ENCODE results near the gene VASN.
"Not testable (repeated sequence)": the region's sequence is repeated elsewhere in the genome, so short reads cannot be mapped to it uniquely, and the experiment has no call there.

- not testable (repeated sequence) for TF ChIP-seq BRF2 (IDR thresholded peaks at IDR 0.05; ENCODE audit: borderline replicate concordance, insufficient read depth, insufficient read length); POLR2A (conservative IDR thresholded peaks at IDR 0.05); NELFE (IDR thresholded peaks at IDR 0.05; ENCODE audit: insufficient read depth, insufficient read length); CTBP1 (IDR thresholded peaks at IDR 0.05; ENCODE audit: borderline replicate concordance); KLF13 (tag; IDR thresholded peaks at IDR 0.05; ENCODE audit: borderline replicate concordance, low read depth); SMARCA5 (IDR thresholded peaks at IDR 0.05); EZH2 (IDR thresholded peaks at IDR 0.05; ENCODE audit: borderline replicate concordance, low read depth, low read length); TEAD4 (IDR thresholded peaks at IDR 0.05; ENCODE audit: low read length); TEAD4 (CRISPR knock-in tag; IDR thresholded peaks at IDR 0.05; ENCODE audit: borderline replicate concordance); CTCF (IDR thresholded peaks at IDR 0.05 in 2 of 3, conservative IDR thresholded peaks at IDR 0.05 in 1 of 3; ENCODE audit: insufficient read depth in 2 of 3, low read depth in 1 of 3, low read length in 3 of 3); RBBP5 (IDR thresholded peaks at IDR 0.05; ENCODE audit: borderline replicate concordance, insufficient read depth, low read length, poor library complexity, severe bottlenecking)
These were observed 22.2 kb downstream of the VASN start for GRCh38 chr16:4393850-4394249.

Data from K562 (cell line).